HG03378 (cell line): Measurements from ENCODE around the gene U2AF1.
"Not testable (repeated sequence)": the region's sequence is repeated elsewhere in the genome, so short reads cannot be mapped to it uniquely, and the experiment has no call there.

Experiments
- ATAC-seq: cut with Tn5 transposase; IDR thresholded peaks from one replicate; pipeline ENCODE4 v1.9.1; 2021; ENCODE audit warnings: mild to moderate bottlenecking, moderate library complexity; ENCODE audit not compliant: unreplicated experiment

Gene U2AF1, protein sequence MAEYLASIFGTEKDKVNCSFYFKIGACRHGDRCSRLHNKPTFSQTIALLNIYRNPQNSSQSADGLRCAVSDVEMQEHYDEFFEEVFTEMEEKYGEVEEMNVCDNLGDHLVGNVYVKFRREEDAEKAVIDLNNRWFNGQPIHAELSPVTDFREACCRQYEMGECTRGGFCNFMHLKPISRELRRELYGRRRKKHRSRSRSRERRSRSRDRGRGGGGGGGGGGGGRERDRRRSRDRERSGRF

DNA sequence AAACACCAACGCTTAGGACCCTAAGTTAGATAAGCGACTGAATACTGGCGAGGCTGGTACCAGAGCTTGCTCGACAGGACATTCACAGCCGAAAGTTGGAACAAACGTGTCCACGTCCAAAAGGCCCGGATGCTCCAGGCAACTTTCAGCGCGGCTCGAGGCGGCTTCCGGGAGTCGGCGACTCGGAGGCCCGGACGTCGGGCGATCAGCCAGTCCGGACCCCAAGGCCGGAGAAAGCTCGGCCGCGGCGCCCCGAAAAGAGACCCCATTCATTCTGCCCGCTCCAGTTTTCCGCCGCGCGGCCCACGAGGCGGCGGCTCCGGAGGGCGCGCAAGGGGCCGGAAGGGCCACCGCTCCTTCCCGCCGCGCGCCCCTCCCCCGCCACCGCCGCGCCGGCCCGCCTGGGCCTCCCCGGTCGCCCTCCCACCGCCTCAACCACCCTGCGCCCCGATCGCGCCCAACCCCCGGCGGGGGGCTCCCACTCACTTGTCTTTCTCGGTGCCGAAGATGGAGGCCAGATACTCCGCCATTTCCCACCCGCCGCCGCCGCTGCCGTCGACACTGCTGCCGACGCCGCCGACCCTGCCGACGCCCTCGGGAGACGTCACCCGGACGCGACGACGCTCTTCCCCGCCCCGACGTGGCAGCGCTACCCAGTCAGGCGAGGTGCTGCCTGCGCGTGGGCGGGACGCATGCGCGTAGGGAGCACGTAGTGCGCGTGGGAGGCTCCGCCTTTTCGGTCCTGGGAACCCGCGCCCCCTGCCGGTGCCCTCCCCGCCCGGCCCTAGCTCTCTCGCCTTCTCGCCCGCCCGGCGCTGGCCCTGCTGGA is at the start of gene U2AF1:
Gene U2AF1, minus strand, starts transcription at position 606 of the 829 bp plus-strand sequence. Its CDS starts 76 bp downstream, at position 530.
- not testable (repeated sequence) for ATAC-seq

DNA sequence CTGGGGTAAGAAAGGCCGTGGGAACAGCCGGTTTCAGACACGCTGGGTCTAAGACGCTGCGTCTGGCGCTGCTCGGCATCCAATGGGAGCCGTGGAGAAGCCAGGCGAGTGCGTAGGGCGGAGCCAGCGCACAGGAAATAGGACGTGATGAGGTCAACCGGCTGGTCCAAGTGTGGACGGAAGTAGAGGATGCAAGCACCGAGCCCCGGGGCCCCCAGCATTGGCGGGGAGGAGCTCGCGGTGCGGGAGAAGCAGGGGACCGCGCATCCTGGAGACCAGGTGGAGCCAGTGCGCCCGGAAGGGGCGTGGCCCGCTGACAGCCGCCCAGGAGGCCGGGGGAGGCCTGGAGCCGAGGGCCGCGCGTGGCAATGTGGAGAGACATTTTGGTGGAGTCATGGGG is 46.2 kb upstream of the U2AF1 start:
- ATAC-seq, result not testable (repeated sequence)

DNA sequence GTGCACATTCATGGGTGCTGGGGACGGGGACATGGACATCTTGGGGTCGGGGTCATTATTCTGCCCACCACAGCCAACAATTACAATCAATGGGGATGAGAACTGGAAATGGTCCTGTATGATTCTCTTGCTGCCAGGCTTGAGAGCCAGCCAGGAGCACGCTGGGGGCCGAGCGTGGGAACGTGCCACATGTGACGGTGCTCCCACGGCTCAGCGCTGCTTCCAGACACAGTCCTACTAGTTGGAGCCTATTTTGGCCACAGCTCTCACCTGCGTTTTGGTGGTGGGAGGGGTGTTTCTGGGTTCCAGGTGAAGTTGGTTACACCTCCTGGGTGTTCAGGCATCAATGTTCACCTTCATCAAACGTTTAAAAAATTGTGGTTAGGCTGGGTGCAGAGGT is 42.0 kb upstream of the U2AF1 start:
- not testable (repeated sequence) for ATAC-seq

GRCh38 chr21:43147999-43148398 is 40.6 kb upstream of the U2AF1 start:
- ATAC-seq, result not testable (repeated sequence)

- ATAC-seq, result not testable (repeated sequence)
These were observed 39.3 kb upstream of the U2AF1 start for GRCh38 chr21:43146637-43147036.

GRCh38 chr21:43141407-43141806 is 34.0 kb upstream of the U2AF1 start:
- ATAC-seq, result not testable (repeated sequence)

DNA sequence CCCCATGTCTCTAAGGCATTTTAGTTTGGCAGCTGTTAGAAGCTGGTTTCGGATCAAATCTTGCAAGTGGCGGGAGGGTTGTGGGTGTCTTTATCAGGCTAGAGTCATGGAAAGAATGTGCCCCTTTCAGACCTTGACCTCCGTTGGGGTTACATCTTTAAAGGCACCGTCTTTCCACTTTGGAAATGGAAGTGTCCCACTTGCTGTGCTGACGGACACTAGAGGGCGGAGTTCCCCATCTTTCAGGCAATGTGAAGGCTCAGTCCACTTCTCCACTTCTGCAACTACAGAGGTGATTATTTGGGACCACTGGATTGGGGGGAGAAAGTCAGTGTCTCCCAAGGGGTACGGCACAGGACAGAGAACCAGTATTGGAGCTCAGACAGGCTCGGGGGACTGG is 31.6 kb upstream of the U2AF1 start:
- not testable (repeated sequence) for ATAC-seq

DNA sequence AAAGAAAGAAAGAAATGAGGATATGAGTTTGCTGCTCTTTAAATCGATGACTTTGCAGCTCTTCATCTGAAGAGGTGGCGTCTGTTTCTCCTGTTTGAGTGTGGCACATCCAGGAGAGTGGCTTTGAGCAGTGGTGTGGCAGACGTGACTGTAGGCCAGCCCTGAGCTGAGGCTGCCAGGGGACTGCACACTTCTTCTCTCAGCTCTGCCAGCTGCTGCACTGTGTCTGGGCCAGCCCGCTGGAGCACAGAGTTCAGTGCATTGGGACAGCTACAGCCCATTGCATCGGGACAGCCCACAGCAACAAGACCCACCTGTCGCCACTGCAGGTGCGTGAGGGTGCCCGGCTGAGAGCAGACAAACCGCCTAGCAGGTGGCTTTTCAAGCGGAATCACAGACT is 27.1 kb upstream of the U2AF1 start:
- not testable (repeated sequence) for ATAC-seq

- not testable (repeated sequence) for ATAC-seq
These were observed 22.7 kb upstream of the U2AF1 start for GRCh38 chr21:43130094-43130493.

DNA sequence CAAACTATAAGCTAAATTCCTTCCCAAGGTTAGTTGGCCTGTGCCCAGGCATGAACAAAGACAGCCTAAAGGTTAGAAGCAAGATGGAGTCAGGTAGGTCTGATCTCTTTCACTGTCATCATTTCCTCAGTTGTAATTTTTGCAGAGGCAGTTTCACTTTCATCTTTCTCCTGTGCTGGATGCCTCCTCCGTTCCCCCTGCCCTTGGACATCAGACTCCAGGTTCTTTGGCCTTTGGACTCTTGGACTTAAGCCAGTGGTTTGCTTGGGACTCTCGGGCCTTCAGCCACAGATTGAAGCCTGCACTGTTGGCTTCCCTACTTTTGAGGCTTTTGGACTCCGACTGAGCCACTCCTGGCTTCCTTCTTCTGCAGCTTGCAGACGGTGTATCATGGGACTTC is 8.6 kb upstream of the U2AF1 start:
- not testable (repeated sequence) for ATAC-seq

GRCh38 chr21:43114483-43114882 is 7.1 kb upstream of the U2AF1 start:
- ATAC-seq, result not testable (repeated sequence)

DNA sequence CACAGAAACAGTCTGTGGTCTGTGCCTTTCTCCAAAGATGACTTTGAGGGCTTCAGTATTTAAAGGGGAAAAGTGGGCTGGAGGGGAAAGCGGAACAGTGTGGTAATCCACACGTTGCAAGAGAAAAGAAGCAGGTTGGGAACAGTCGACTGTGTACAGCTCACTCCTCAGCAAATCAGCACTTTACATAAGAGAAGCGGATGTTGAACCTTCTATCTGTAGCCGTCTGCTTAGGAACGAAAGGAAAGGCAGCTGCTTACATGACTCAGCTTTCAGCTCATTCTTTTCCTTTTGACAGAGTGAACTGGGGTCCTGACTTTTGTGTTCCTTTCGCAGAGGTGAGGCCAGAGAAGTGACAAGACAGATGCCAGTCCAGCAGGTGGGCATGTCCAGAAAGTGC is 1.6 kb upstream of the U2AF1 start:
- ATAC-seq, result not testable (repeated sequence)

GRCh38 chr21:43108177-43108576 is 807 bp upstream of the U2AF1 start:
- ATAC-seq, result not testable (repeated sequence)

- ATAC-seq, result not testable (repeated sequence)
These were observed 396 bp upstream of the U2AF1 start for GRCh38 chr21:43107794-43108137.

- ATAC-seq, result not testable (repeated sequence)
These were observed 2.7 kb downstream of the U2AF1 start for GRCh38 chr21:43104642-43105041.

GRCh38 chr21:43102281-43102680 is 5.1 kb downstream of the U2AF1 start:
- not testable (repeated sequence) for ATAC-seq

DNA sequence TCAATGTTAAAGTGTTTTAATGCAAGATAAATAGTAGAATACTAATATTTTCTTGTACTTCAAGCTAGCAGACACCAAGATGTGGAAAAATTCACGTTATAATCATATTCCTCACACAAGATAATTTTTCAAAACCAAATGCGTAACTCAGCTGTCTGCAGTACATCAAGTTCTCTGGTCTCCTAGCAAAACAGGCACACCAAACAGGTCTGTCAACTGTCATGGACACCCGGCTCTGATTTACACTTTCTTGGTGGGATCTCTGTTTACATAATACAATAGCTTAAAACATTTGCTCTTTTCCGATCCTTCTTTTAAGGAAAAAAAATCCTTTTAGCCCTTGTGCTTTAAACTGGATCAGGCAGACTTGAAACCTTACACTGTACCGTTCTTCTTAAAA is 5.7 kb downstream of the U2AF1 start:
- ATAC-seq, result not testable (repeated sequence)

DNA sequence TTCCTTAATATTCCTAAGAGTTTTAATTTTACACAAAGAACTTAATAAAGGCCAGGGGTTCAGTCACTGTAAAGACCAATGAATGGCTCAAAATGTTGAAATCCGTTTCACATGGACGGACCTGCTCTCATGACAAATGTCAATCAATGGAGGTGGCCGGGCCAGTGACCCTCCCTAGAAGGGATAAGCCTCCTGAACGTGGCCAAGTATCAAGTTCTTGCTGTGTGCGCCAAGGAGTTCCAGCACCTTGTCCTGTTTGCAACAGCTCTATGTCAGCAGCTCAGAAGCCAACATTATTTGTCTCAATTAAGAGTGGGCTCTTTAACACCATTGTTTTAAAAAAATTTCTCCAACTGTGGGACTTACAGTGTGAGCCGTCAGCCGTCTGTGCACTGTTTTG is 6.4 kb downstream of the U2AF1 start:
- not testable (repeated sequence) for ATAC-seq

DNA sequence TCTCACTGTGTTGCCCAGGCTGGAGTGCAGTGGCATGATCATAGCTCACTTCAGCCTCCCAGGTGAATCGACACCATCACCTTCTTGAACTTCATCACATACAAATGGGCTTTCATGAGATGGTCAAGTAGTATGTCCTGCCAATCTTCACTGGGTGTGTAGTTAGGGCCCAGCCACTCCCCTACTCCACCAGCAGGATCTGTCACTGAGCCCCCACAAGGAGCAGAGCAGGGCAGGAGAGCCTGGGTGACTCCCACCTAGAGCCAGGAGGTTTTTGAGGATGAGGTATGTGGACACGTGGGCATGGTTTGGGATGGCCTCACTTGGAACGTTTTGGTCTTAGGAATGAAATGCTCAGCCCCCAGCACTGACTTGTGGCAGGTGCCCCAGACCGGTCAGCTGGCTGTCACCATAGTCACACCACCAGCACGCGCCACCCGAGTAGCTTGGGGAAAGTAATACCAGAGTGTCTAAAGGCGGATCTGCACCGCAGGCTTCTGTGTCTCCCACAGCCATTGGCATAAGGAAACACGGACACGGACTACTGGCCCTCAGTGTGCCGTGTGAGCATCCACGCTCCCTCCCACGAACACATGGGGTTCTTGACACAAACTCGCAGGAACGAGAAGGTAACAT is 15.3 kb downstream of the U2AF1 start:
- not testable (repeated sequence) for ATAC-seq

- not testable (repeated sequence) for ATAC-seq
These were observed 16.4 kb downstream of the U2AF1 start for GRCh38 chr21:43090947-43091346.

- ATAC-seq, result not testable (repeated sequence)
These were observed 17.9 kb downstream of the U2AF1 start for GRCh38 chr21:43089463-43089862.
